Heart right ventricle (tissue), 16 donors: ENCODE results near the gene ITFG1. TPM values are rescaled to one million over a fixed set of nuclear protein-coding genes. Genes with fewer than 3 reads are reported as not detected.

Source experiments
- ATAC-seq, 8 donors: fragments of 200-7000 bp; cut with Tn5 transposase; one replicate each; pipeline ENCODE4 v1.9.1; 2020; ENCODE audit warnings: mild to moderate bottlenecking in 8 of 8, moderate library complexity in 8 of 8, moderate number of reproducible peaks in 1 of 8
- DNase-seq, 2 donors: peaks; one replicate each; pipeline ENCODE4 v3.0.0-alpha.2; 2020
- H3K27ac ChIP-seq, 10 donors: fragments of 200-600 bp; sonication (generic) in 2 of 10; one replicate each; pipeline versions ENCODE4 v1.5.0 to v1.8.0; 2020 to 2022; ENCODE audit warnings: mild to moderate bottlenecking in 3 of 10
- H3K27me3 ChIP-seq, 7 donors: fragments of 200-600 bp; one replicate each; pipeline ENCODE4 v1.8.0; 2021 to 2022; ENCODE audit warnings: mild to moderate bottlenecking in 2 of 7
- H3K36me3 ChIP-seq, 9 donors: fragments of 200-600 bp; sonication (generic) in 1 of 9; one replicate each; pipeline versions ENCODE4 v1.5.0 to v1.8.0; 2020 to 2022; ENCODE audit warnings: mild to moderate bottlenecking in 2 of 9
- H3K4me1 ChIP-seq, 9 donors: fragments of 200-600 bp; sonication (generic) in 1 of 9; one replicate each; pipeline versions ENCODE4 v1.5.0 to v1.8.0; 2020 to 2022; ENCODE audit warnings: mild to moderate bottlenecking in 4 of 9
- H3K4me3 ChIP-seq, 10 donors: fragments of 200-600 bp; sonication (generic) in 2 of 10; one replicate each; pipeline versions ENCODE4 v1.5.0 to v1.8.0; 2020 to 2022; ENCODE audit warnings: mild to moderate bottlenecking in 7 of 10, moderate library complexity in 2 of 10
- H3K9me3 ChIP-seq, 11 donors: fragments of 200-600 bp in 10 of 11; sonication (generic) in 2 of 11; one replicate each; pipeline versions ENCODE4 v1.5.0 to v1.8.0; 2013 to 2022; ENCODE audit warnings: mild to moderate bottlenecking in 2 of 11, control low read depth in 1 of 11, moderate library complexity in 1 of 11
- CTCF ChIP-seq, 9 donors: fragments of 200-600 bp; sonication (generic) in 2 of 9; IDR thresholded peaks; one replicate each; pipeline versions ENCODE4 v1.5.0 to v1.8.0; 2021 to 2022; ENCODE audit warnings: antibody characterized with exemption in 9 of 9, mild to moderate bottlenecking in 5 of 9, moderate library complexity in 1 of 9
- WGBS, 2 donors: extraction: QIAGEN DNeasy Blood & Tissue Kit; methylation state at CpG; one replicate each; pipeline ENCODE4 v1.1.7; 2013; ENCODE audit warnings: inconsistent platforms in 1 of 2; 5-methylcytosine and 5-hydroxymethylcytosine counted together
- intact Hi-C, 10 donors: fragments of 100-400 bp; cut with DNase I; formaldehyde crosslinking; loops; one replicate each; pipeline versions ENCODE4 v1.11.1 to v1.14.2; 2022
- polyA plus RNA-seq, 2 donors: library from polyadenylated mRNA; stranded (reverse); fragments of 200-250 nt; gene quantifications; one replicate each; pipeline ENCODE4 v1.2.3, GENCODE V29; 2013
- total RNA-seq, 10 donors: library from RNA; stranded (reverse); fragmentation: NEBNext Ultra II Directional in 3 of 10; extraction: Animal tissue kit (Norgen Biotek cat#: 25700) in 3 of 10; gene quantifications; one replicate each; pipeline versions ENCODE4 v1.2.1 to v1.2.4, GENCODE V29; 2021 to 2023
- donor health status: Arrhythmogenic right ventricular cardiomyopathy.
- donor health status: ischemic (EF 13 %, LVEDD 7.1; RV severe dilation, severe dysfunction).
- donor health status: healthy with polysubstance abuse.
- donor health status: DM: no; HTN: yes; CAD: no.
- donor health status: DM: no; HTN: no; CAD: no.
- donor health status: ischemic (EF 25% LVEDD 6.9; RV normal size, moderate dysfunction).
- donor health status: ischemic (EF 25% LVEDD 5.7; RV mildly dilated, moderate dysfunction).
- donor health status: healthy.
- donor health status: DM: yes; HTN: yes; CAD: no.
- donor health status: Ischemic cardiomyopathy.
- donor health status: ischemic (EF 35%, LVEDD 5.7; RV mildly dilated, moderate dysfunction).
- donor health status: nonischemic (EF 11% LVEDD 7.7; RV severe dilation, severe dysfunction).
- donor health status: DM: yes; HTN: yes; CAD: no.
- donor health status: PGD.
- donor health status: ischemic (EF 29% LVEDD 5.4; RV normal size, mild dysfunction).
- donor health status: nonischemic (EF 23%, LVEDD 6.1; RV moderate dilation, normal function).

ITFG1 gene
- total and polyA plus RNA-seq, 12 donors, result 10.1 to 94.5 (median 72.3) TPM

- ATAC-seq (no peak), DNase-seq (no peak)
- H3K27ac ChIP-seq, result no peak overlapping the region
- no peaks in the 10 kb centered on the region for H3K9me3 ChIP-seq
- WGBS, 2 donors, result 95 to 98% methylated on average over 1 of the region's 1 CpG
- no peaks in the 10 kb centered on the region for H3K4me1 ChIP-seq
- intact Hi-C loops, result loop anchor here in 1 of 10 donors (5.0 kb wide), 1 partner anchor 515 kb away; no protein-coding TSS in a partner anchor
- no peaks in the 10 kb centered on the region for H3K27me3 ChIP-seq
- no peak for TF ChIP-seq CTCF (IDR thresholded peaks at IDR 0.05)
- peaks cover 0 to 56% (median 11%) of the 10 kb centered on the region in 9 donors for H3K36me3 ChIP-seq
- H3K4me3 ChIP-seq, result no peak overlapping the region
Measured at GRCh38 chr16:47426806-47427205, 34.1 kb downstream of the ITFG1 start.

- Histone ChIP-seq H3K4me3 (no peak overlapping the region), H3K4me1 (no peaks in the 10 kb centered on the region), H3K36me3 (peaks cover 0 to 69% (median 11%) of the 10 kb centered on the region in 9 donors), H3K9me3 (no peaks in the 10 kb centered on the region), H3K27me3 (no peaks in the 10 kb centered on the region), H3K27ac (no peak overlapping the region)
- WGBS, 2 donors, result 90 to 92% methylated on average over 13 of the region's 13 CpGs
- no peak for TF ChIP-seq CTCF (IDR thresholded peaks at IDR 0.05)
- no peak for ATAC-seq
- intact Hi-C loops, result loop anchor here in 1 of 10 donors (5.0 kb wide), 1 partner anchor 517 kb away; no protein-coding TSS in a partner anchor
- no peak for DNase-seq
Measured at GRCh38 chr16:47424846-47425245, 36.0 kb downstream of the ITFG1 start.

- DNase-seq, result no peak
- intact Hi-C loops, result no loop called here
- Histone ChIP-seq H3K27ac (no peak overlapping the region), H3K36me3 (peaks cover 0 to 31% (median 3%) of the 10 kb centered on the region in 9 donors), H3K4me3 (no peak overlapping the region), H3K9me3 (no peaks in the 10 kb centered on the region), H3K27me3 (no peaks in the 10 kb centered on the region), H3K4me1 (peaks cover 0 to 9% (median 0%) of the 10 kb centered on the region in 9 donors)
- WGBS, 2 donors, result 94 to 98% methylated on average over 1 of the region's 1 CpG
- ATAC-seq, result no peak
- no peak for TF ChIP-seq CTCF (IDR thresholded peaks at IDR 0.05)
Measured at GRCh38 chr16:47416869-47417268, 44.0 kb downstream of the ITFG1 start.

GRCh38 chr16:47413041-47413440 lies 47.8 kb downstream of the ITFG1 start:
- no peaks in the 10 kb centered on the region for H3K9me3 ChIP-seq
- no peak for TF ChIP-seq CTCF (IDR thresholded peaks at IDR 0.05)
- peaks cover 0 to 9% (median 0%) of the 10 kb centered on the region in 9 donors for H3K4me1 ChIP-seq
- peaks cover 0 to 10% (median 0%) of the 10 kb centered on the region in 9 donors for H3K36me3 ChIP-seq
- no peak for ATAC-seq
- intact Hi-C loops, result no loop called here
- WGBS, 2 donors, result 74 to 83% methylated on average over 1 of the region's 1 CpG
- H3K27me3 ChIP-seq, result no peaks in the 10 kb centered on the region
- DNase-seq, result no peak
- H3K27ac ChIP-seq, result no peak overlapping the region
- H3K4me3 ChIP-seq, result no peak overlapping the region
